ENCODE results near the gene ATP5PB.

GRCh38 chr1:111484391-111485026, 35.2 kb downstream of the ATP5PB start:
- TF ChIP-seq, protein P1, sequence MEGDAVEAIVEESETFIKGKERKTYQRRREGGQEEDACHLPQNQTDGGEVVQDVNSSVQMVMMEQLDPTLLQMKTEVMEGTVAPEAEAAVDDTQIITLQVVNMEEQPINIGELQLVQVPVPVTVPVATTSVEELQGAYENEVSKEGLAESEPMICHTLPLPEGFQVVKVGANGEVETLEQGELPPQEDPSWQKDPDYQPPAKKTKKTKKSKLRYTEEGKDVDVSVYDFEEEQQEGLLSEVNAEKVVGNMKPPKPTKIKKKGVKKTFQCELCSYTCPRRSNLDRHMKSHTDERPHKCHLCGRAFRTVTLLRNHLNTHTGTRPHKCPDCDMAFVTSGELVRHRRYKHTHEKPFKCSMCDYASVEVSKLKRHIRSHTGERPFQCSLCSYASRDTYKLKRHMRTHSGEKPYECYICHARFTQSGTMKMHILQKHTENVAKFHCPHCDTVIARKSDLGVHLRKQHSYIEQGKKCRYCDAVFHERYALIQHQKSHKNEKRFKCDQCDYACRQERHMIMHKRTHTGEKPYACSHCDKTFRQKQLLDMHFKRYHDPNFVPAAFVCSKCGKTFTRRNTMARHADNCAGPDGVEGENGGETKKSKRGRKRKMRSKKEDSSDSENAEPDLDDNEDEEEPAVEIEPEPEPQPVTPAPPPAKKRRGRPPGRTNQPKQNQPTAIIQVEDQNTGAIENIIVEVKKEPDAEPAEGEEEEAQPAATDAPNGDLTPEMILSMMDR (IDR thresholded peaks at IDR 0.05; ENCODE audit: poor library complexity, severe bottlenecking): no peak
- TF ChIP-seq EZH2 (IDR thresholded peaks at IDR 0.05; ENCODE audit: borderline replicate concordance, insufficient read depth, low read length, poor library complexity, severe bottlenecking): no peak
- no peak for TF ChIP-seq EP300 (conservative IDR thresholded peaks at IDR 0.05; ENCODE audit: poor library complexity, severe bottlenecking)
